Measurements from ENCODE around the gene FSTL4. TPM values are rescaled to one million over a fixed set of nuclear protein-coding genes. Genes with fewer than 3 reads are reported as not detected.

Gene FSTL4
- polyA plus RNA-seq, 3 donors: not detected

- WGBS (ENCODE audit: insufficient coverage): 96% methylated on average over 3 of the region's 3 CpGs
- H3K4me1 ChIP-seq (ENCODE audit: control insufficient read depth in 1 of 2, insufficient read depth in 2 of 2, low read length in 2 of 2): no peaks in the 10 kb centered on the region
- Mint-ChIP-seq H3K4me1 (peaks cover 10% of the 10 kb centered on the region), H3K4me3 (no peak overlapping the region), H3K27me3 (ENCODE audit: low read depth in 3 of 3) (peaks cover 0 to 2% (median 2%) of the 10 kb centered on the region in 3 donors), H3K27ac (no peak overlapping the region), H3K36me3 (no peaks in the 10 kb centered on the region), H3K9me3 (peaks cover 0 to 4% (median 2%) of the 10 kb centered on the region in 7 donors)
- no peak overlapping the region for H3K9ac ChIP-seq (ENCODE audit: insufficient read depth, low read length, poor library complexity, severe bottlenecking)
- no peak overlapping the region for H3K4me3 ChIP-seq (replicated peaks in 1 of 3; ENCODE audit: low read depth in 2 of 3, low read length in 3 of 3)
- H3K4me2 ChIP-seq (replicated peaks; ENCODE audit: extremely low read depth, low read length, poor library complexity, severe bottlenecking): no peak overlapping the region
- TF ChIP-seq CTCF (IDR thresholded peaks at IDR 0.05): no peak
- H4K20me1 ChIP-seq (ENCODE audit: insufficient read depth, low read length): no peaks in the 10 kb centered on the region
- no peak overlapping the region for H2AFZ ChIP-seq (ENCODE audit: insufficient read depth, low read depth, low read length, poor library complexity, severe bottlenecking)
- intact Hi-C loops (cut with micrococcal nuclease): no loop called here
- DNase-seq: no peak
- H3K27ac ChIP-seq (ENCODE audit: low read depth in 1 of 2, low read length in 2 of 2): no peak overlapping the region
- no peaks in the 10 kb centered on the region for H3K9me3 ChIP-seq (replicated peaks in 1 of 2; ENCODE audit: control insufficient read depth in 1 of 2, insufficient read depth in 1 of 2, low read length in 2 of 2)
- no peaks in the 10 kb centered on the region for H3K79me2 ChIP-seq (ENCODE audit: insufficient read depth, low read length)
- no peaks in the 10 kb centered on the region for H3K27me3 ChIP-seq (ENCODE audit: control insufficient read depth in 2 of 2, insufficient read depth in 2 of 2, low read length in 2 of 2)
- H3K36me3 ChIP-seq (replicated peaks in 1 of 2; ENCODE audit: control insufficient read depth in 1 of 2, insufficient read depth in 2 of 2, low read length in 2 of 2): no peaks in the 10 kb centered on the region
These were observed 212.2 kb downstream of the FSTL4 start for GRCh38 chr5:133400120-133400519.

GRCh38 chr5:133399247-133399891, 213.0 kb downstream of the FSTL4 start:
- no peak overlapping the region for H3K4me3 Mint-ChIP-seq
- no peaks in the 10 kb centered on the region for H3K4me1 ChIP-seq (ENCODE audit: control insufficient read depth in 1 of 2, insufficient read depth in 2 of 2, low read length in 2 of 2)
- no peak for TF ChIP-seq CTCF (IDR thresholded peaks at IDR 0.05)
- no peaks in the 10 kb centered on the region for H3K27me3 ChIP-seq (ENCODE audit: control insufficient read depth in 2 of 2, insufficient read depth in 2 of 2, low read length in 2 of 2)
- WGBS (ENCODE audit: insufficient coverage): 98% methylated on average over 5 of the region's 10 CpGs
- H3K9me3 ChIP-seq (replicated peaks in 1 of 2; ENCODE audit: control insufficient read depth in 1 of 2, insufficient read depth in 1 of 2, low read length in 2 of 2): no peaks in the 10 kb centered on the region
- H3K27ac ChIP-seq (ENCODE audit: low read depth in 1 of 2, low read length in 2 of 2): no peak overlapping the region
- H3K27me3 Mint-ChIP-seq (ENCODE audit: low read depth in 3 of 3): peaks cover 0 to 2% (median 2%) of the 10 kb centered on the region in 3 donors
- no peaks in the 10 kb centered on the region for H3K79me2 ChIP-seq (ENCODE audit: insufficient read depth, low read length)
- DNase-seq: no peak
- no peak overlapping the region for H3K4me3 ChIP-seq (replicated peaks in 1 of 3; ENCODE audit: low read depth in 2 of 3, low read length in 3 of 3)
- no peaks in the 10 kb centered on the region for H3K36me3 ChIP-seq (replicated peaks in 1 of 2; ENCODE audit: control insufficient read depth in 1 of 2, insufficient read depth in 2 of 2, low read length in 2 of 2)
- H2AFZ ChIP-seq (ENCODE audit: insufficient read depth, low read depth, low read length, poor library complexity, severe bottlenecking): no peak overlapping the region
- H3K9me3 Mint-ChIP-seq: peaks cover 0 to 5% (median 3%) of the 10 kb centered on the region in 7 donors
- H3K4me1 Mint-ChIP-seq: peaks cover 10% of the 10 kb centered on the region
- H3K4me2 ChIP-seq (replicated peaks; ENCODE audit: extremely low read depth, low read length, poor library complexity, severe bottlenecking): no peak overlapping the region
- H4K20me1 ChIP-seq (ENCODE audit: insufficient read depth, low read length): no peaks in the 10 kb centered on the region
- intact Hi-C loops (cut with micrococcal nuclease): no loop called here
- no peak overlapping the region for H3K27ac Mint-ChIP-seq
- no peaks in the 10 kb centered on the region for H3K36me3 Mint-ChIP-seq
- H3K9ac ChIP-seq (ENCODE audit: insufficient read depth, low read length, poor library complexity, severe bottlenecking): no peak overlapping the region

Measured in CD14-positive monocyte (primary cell).